CD4-positive, alpha-beta memory T cell (primary cell): ENCODE measurements around the gene SRSF11. TPM values are rescaled to one million over a fixed set of nuclear protein-coding genes. Genes with fewer than 3 reads are reported as not detected.
"Not testable (repeated sequence)": the region's sequence is repeated elsewhere in the genome, so short reads cannot be mapped to it uniquely, and the experiment has no call there.

Source experiments
- CTCF ChIA-PET: fragments of 350-600 bp; sonication (Branson Sonifier 250); formaldehyde crosslinking; loops from one replicate; lab custom pipeline; 2021; ENCODE audit warnings: inconsistent platforms; ENCODE audit not compliant: partially characterized antibody; lab: Charles Lee
- POLR2A ChIA-PET: fragments of 350-600 bp; sonication (Branson Sonifier 250); formaldehyde crosslinking; loops from one replicate; lab custom pipeline; 2021; ENCODE audit not compliant: partially characterized antibody; lab: Charles Lee
- DNase-seq, 5 donors: peaks; one replicate each; pipeline versions ENCODE4 v3.0.0 to v3.0.0-alpha.2; 2020 to 2022; ENCODE audit warnings: mixed read lengths in 1 of 5
- H3K27ac ChIP-seq: one replicate; pipeline ENCODE4 v1.7.0; 2013; ENCODE audit warnings: low read depth, low read length
- H3K27me3 ChIP-seq: 2 replicates; pipeline ENCODE4 v1.7.0; 2013; ENCODE audit warnings: mild to moderate bottlenecking, low read length, moderate library complexity; ENCODE audit not compliant: insufficient read depth
- H3K36me3 ChIP-seq: 2 replicates; pipeline ENCODE4 v1.7.0; 2013; ENCODE audit warnings: mild to moderate bottlenecking, low read length, moderate library complexity; ENCODE audit not compliant: insufficient read depth
- H3K4me1 ChIP-seq: 2 replicates; pipeline ENCODE4 v1.7.0; 2013; ENCODE audit warnings: mild to moderate bottlenecking, low read length, moderate library complexity; ENCODE audit not compliant: insufficient read depth
- H3K4me3 ChIP-seq, 2 donors: one replicate each; pipeline ENCODE4 v1.7.0; 2013; ENCODE audit warnings: low read length in 2 of 2, mild to moderate bottlenecking in 1 of 2
- H3K9me3 ChIP-seq, 2 donors: one replicate each; pipeline ENCODE4 v1.7.0; 2013; ENCODE audit warnings: low read length in 2 of 2, control low read depth in 1 of 2; ENCODE audit not compliant: control insufficient read depth in 1 of 2
- H3K27ac Mint-ChIP-seq, 7 donors: one replicate each; pipeline ENCODE4 v1.8.0; 2020 to 2021; ENCODE audit warnings: mixed read lengths in 7 of 7, mild to moderate bottlenecking in 6 of 7, inconsistent platforms in 3 of 7, moderate library complexity in 3 of 7
- H3K27me3 Mint-ChIP-seq, 2 donors: one replicate each; pipeline ENCODE4 v1.8.0; 2020 to 2021; ENCODE audit warnings: mixed read lengths in 2 of 2
- H3K36me3 Mint-ChIP-seq, 2 donors: one replicate each; pipeline ENCODE4 v1.8.0; 2020 to 2021; ENCODE audit warnings: mixed read lengths in 2 of 2, inconsistent platforms in 1 of 2, mild to moderate bottlenecking in 1 of 2
- H3K4me1 Mint-ChIP-seq, 4 donors: one replicate each; pipeline ENCODE4 v1.8.0; 2020 to 2021; ENCODE audit warnings: mixed read lengths in 4 of 4, mild to moderate bottlenecking in 1 of 4
- H3K4me3 Mint-ChIP-seq, 8 donors: one replicate each; pipeline ENCODE4 v1.8.0; 2020 to 2021; ENCODE audit warnings: mixed read lengths in 8 of 8, mild to moderate bottlenecking in 7 of 8, moderate library complexity in 6 of 8, inconsistent platforms in 3 of 8
- H3K9me3 Mint-ChIP-seq, 8 donors: one replicate each; pipeline ENCODE4 v1.8.0; 2020 to 2021; ENCODE audit warnings: mixed read lengths in 8 of 8, mild to moderate bottlenecking in 5 of 8, inconsistent platforms in 3 of 8, moderate library complexity in 1 of 8
- intact Hi-C: fragments of 100-400 bp; cut with micrococcal nuclease; formaldehyde crosslinking; loops from one replicate; pipeline ENCODE4 v1.15.1; 2023
- polyA plus RNA-seq, 2 donors: library from polyadenylated mRNA; unstranded; fragments of 300-500 nt; fragmentation: Illumina TruSeq; gene quantifications; one replicate each; pipeline ENCODE4 v1.2.3, GENCODE V29; 2021
- total RNA-seq, 2 experiments: library from RNA; stranded (reverse); gene quantifications; one replicate each; pipeline ENCODE4 v1.2.3, GENCODE V29; 2021

SRSF11 gene
- total and polyA plus RNA-seq, 4 experiments from 2014 or later = 65.8 to 374 (median 232) TPM

GRCh38 chr1:70205071-70205433, 16.1 kb upstream of the SRSF11 start:
- H3K27me3 ChIP-seq = no peaks in the 10 kb centered on the region
- POLR2A ChIA-PET = interaction anchor here (1.1 to 5.8 kb wide), 6 partner anchors 13 to 876 kb away, joined by 3 to 76 read pairs (median 13); partner anchors contain the start of genes ANKRD13C, CTH, SRSF11 and ZRANB2
- CTCF ChIA-PET = interaction anchor here (1.0 kb wide), 1 partner anchor 876 kb away, joined by 3 read pairs; the partner anchor contains the start of gene ZRANB2
- H3K4me1 ChIP-seq = peaks cover 70% of the 10 kb centered on the region
- peak overlapping the region; percentile 97 for H3K27ac ChIP-seq
- Mint-ChIP-seq H3K9me3 (no peaks in the 10 kb centered on the region), H3K4me3 (peak overlapping the region; percentile 97 to 99 (median 98)), H3K27ac (peak overlapping the region; percentile 99 to 100 (median 100)), H3K4me1 (peaks cover 40 to 85% (median 63%) of the 10 kb centered on the region in 4 donors), H3K27me3 (no peaks in the 10 kb centered on the region), H3K36me3 (peaks cover 3 to 43% of the 10 kb centered on the region in 2 donors)
- H3K36me3 ChIP-seq = no peaks in the 10 kb centered on the region
- H3K4me3 ChIP-seq = peak overlapping the region; percentile 68 to 93
- no peak for DNase-seq
- H3K9me3 ChIP-seq = no peaks in the 10 kb centered on the region
- intact Hi-C loops = loop anchor here (1.0 kb wide), 4 partner anchors 16 to 876 kb away; partner anchors contain the start of genes ANKRD13C, CTH, SRSF11 and ZRANB2

- H3K4me1 ChIP-seq = peaks cover 71% of the 10 kb centered on the region
- peak within 1 kb of the TSS; percentile 99 to 100 (median 100) for H3K27ac Mint-ChIP-seq
Measured at GRCh38 chr1:70205434-70206118, 15.6 kb upstream of the SRSF11 start, which contains the start of gene LRRC40. Gene LRRC40 (minus strand): TSS chr1:70205579. CDS start chr1:70205540, 39 bp downstream.

GRCh38 chr1:70206833-70207232, 14.3 kb upstream of the SRSF11 start:
- H3K27me3 Mint-ChIP-seq, H3K36me3 ChIP-seq, intact Hi-C loops, DNase-seq, H3K27me3 ChIP-seq, H3K9me3 ChIP-seq, H3K4me3 ChIP-seq, H3K9me3 Mint-ChIP-seq: not testable (repeated sequence)
- ChIA-PET CTCF (interaction anchor here (1.4 to 1.7 kb wide), 2 partner anchors 10 to 874 kb away, joined by 3 to 7 read pairs; partner anchors contain the start of gene ZRANB2), POLR2A (interaction anchor here (1.1 to 5.8 kb wide), 5 partner anchors 14 to 874 kb away, joined by 3 to 76 read pairs (median 15); partner anchors contain the start of genes ANKRD13C, CTH, SRSF11 and ZRANB2)
- peaks cover 71% of the 10 kb centered on the region for H3K4me1 ChIP-seq
- Mint-ChIP-seq H3K4me1 (peaks cover 43 to 94% (median 65%) of the 10 kb centered on the region in 4 donors), H3K27ac (peak overlapping the region in 6 of 7 donors; percentile 99 to 100 (median 100)), H3K4me3 (peak overlapping the region; percentile 97 to 99 (median 98)), H3K36me3 (peaks cover 4 to 50% of the 10 kb centered on the region in 2 donors)
- peak overlapping the region; percentile 97 for H3K27ac ChIP-seq

More at GRCh38 chr1:70205434-70206118, 15.6 kb upstream of the SRSF11 start, which contains the start of gene LRRC40:
- Histone ChIP-seq H3K27me3 (no peaks in the 10 kb centered on the region), H3K27ac (peak within 1 kb of the TSS; percentile 97), H3K9me3 (no peaks in the 10 kb centered on the region), H3K4me3 (peak within 1 kb of the TSS; percentile 68 to 93), H3K36me3 (no peaks in the 10 kb centered on the region)
- H3K9me3 Mint-ChIP-seq = no peaks in the 10 kb centered on the region
- peak within 1 kb of the TSS; percentile 97 to 99 (median 98) for H3K4me3 Mint-ChIP-seq
- DNase-seq = peak; percentile 95 to 98 (median 95)
- peaks cover 40 to 89% (median 62%) of the 10 kb centered on the region in 4 donors for H3K4me1 Mint-ChIP-seq
- ChIA-PET POLR2A (interaction anchor here (1.1 to 5.8 kb wide), 8 partner anchors 13 to 875 kb away, joined by 3 to 76 read pairs (median 8); partner anchors contain the start of genes ANKRD13C, CTH, SRSF11 and ZRANB2), CTCF (interaction anchor here (1.0 to 1.7 kb wide), 3 partner anchors 15 to 876 kb away, joined by 3 to 7 read pairs (median 5); partner anchors contain the start of genes SRSF11 and ZRANB2)
- peaks cover 4 to 44% of the 10 kb centered on the region in 2 donors for H3K36me3 Mint-ChIP-seq
- H3K27me3 Mint-ChIP-seq = no peaks in the 10 kb centered on the region
- intact Hi-C loops = loop anchor here (1.0 kb wide), 4 partner anchors 16 to 876 kb away; partner anchors contain the start of genes ANKRD13C, CTH, SRSF11 and ZRANB2

- Mint-ChIP-seq H3K4me1 (peaks cover 40 to 89% (median 60%) of the 10 kb centered on the region in 4 donors), H3K36me3 (peaks cover 4 to 51% of the 10 kb centered on the region in 2 donors), H3K27me3 (no peaks in the 10 kb centered on the region), H3K4me3 (peak overlapping the region; percentile 20 to 98 (median 72)), H3K27ac (peak overlapping the region; percentile 15 to 100 (median 76)), H3K9me3 (no peaks in the 10 kb centered on the region)
- DNase-seq = no peak
- POLR2A ChIA-PET = interaction anchor here (5.8 kb wide), 1 partner anchor 13 kb away, joined by 76 read pairs; the partner anchor contains the start of gene SRSF11
- no peaks in the 10 kb centered on the region for H3K27me3 ChIP-seq
- no peaks in the 10 kb centered on the region for H3K9me3 ChIP-seq
- peaks cover 65% of the 10 kb centered on the region for H3K4me1 ChIP-seq
- peaks cover 1% of the 10 kb centered on the region for H3K36me3 ChIP-seq
- CTCF ChIA-PET = interaction anchor here (1.4 kb wide), 1 partner anchor 9 kb away, joined by 3 read pairs; no protein-coding TSS in a partner anchor
- H3K4me3 ChIP-seq = no peak overlapping the region
- intact Hi-C loops = no loop called here
- no peak overlapping the region for H3K27ac ChIP-seq
Measured at GRCh38 chr1:70207492-70207891, 13.7 kb upstream of the SRSF11 start.

- Mint-ChIP-seq H3K4me3 (peak overlapping the region in 2 of 8 donors; percentile 20 to 78), H3K27me3 (no peaks in the 10 kb centered on the region), H3K27ac (peak overlapping the region in 1 of 7 donors; percentile 100), H3K36me3 (peaks cover 6 to 53% of the 10 kb centered on the region in 2 donors), H3K4me1 (peaks cover 40 to 81% (median 58%) of the 10 kb centered on the region in 4 donors), H3K9me3 (no peaks in the 10 kb centered on the region)
- Histone ChIP-seq H3K27me3 (no peaks in the 10 kb centered on the region), H3K4me3 (no peak overlapping the region), H3K36me3 (peaks cover 5% of the 10 kb centered on the region), H3K4me1 (peaks cover 57% of the 10 kb centered on the region), H3K9me3 (no peaks in the 10 kb centered on the region), H3K27ac (no peak overlapping the region)
- no peak for DNase-seq
- POLR2A ChIA-PET = interaction anchor here (2.1 to 5.8 kb wide), 3 partner anchors 13 to 873 kb away, joined by 5 to 76 read pairs (median 7); partner anchors contain the start of genes CTH, SRSF11 and ZRANB2
- CTCF ChIA-PET = interaction anchor here (1.2 to 3.9 kb wide), 2 partner anchors 12 to 873 kb away, joined by 3 to 20 read pairs; partner anchors contain the start of genes SRSF11 and ZRANB2
- intact Hi-C loops = no loop called here
Measured at GRCh38 chr1:70208292-70208691, 12.9 kb upstream of the SRSF11 start.

GRCh38 chr1:70210820-70211219, 10.4 kb upstream of the SRSF11 start:
- no peaks in the 10 kb centered on the region for H3K9me3 ChIP-seq
- Mint-ChIP-seq H3K36me3 (peaks cover 10 to 50% of the 10 kb centered on the region in 2 donors), H3K9me3 (no peaks in the 10 kb centered on the region), H3K4me1 (peaks cover 29 to 55% (median 43%) of the 10 kb centered on the region in 4 donors), H3K27me3 (no peaks in the 10 kb centered on the region), H3K4me3 (peak overlapping the region in 1 of 8 donors; percentile 39), H3K27ac (peak overlapping the region in 1 of 7 donors; percentile 66)
- no peaks in the 10 kb centered on the region for H3K27me3 ChIP-seq
- ChIA-PET CTCF (interaction anchor here (3.9 kb wide), 1 partner anchor 10 kb away, joined by 20 read pairs; the partner anchor contains the start of gene SRSF11), POLR2A (interaction anchor here (1.3 kb wide), 1 partner anchor 10 kb away, joined by 6 read pairs; the partner anchor contains the start of gene SRSF11)
- H3K27ac ChIP-seq = peak overlapping the region; percentile 27
- no peak overlapping the region for H3K4me3 ChIP-seq
- H3K4me1 ChIP-seq = peaks cover 39% of the 10 kb centered on the region
- intact Hi-C loops = no loop called here
- peaks cover 7% of the 10 kb centered on the region for H3K36me3 ChIP-seq
- no peak for DNase-seq
